Smooth muscle cell of the brain vasculature (primary cell): ENCODE results near the gene DRAP1.
"Not testable (repeated sequence)": the region's sequence is repeated elsewhere in the genome, so short reads cannot be mapped to it uniquely, and the experiment has no call there.

Source experiments
- DNase-seq: peaks from one replicate; pipeline ENCODE4 v3.0.0-alpha.2; 2012; ENCODE audit warnings: low read depth, low spot score

Gene DRAP1

DNA sequence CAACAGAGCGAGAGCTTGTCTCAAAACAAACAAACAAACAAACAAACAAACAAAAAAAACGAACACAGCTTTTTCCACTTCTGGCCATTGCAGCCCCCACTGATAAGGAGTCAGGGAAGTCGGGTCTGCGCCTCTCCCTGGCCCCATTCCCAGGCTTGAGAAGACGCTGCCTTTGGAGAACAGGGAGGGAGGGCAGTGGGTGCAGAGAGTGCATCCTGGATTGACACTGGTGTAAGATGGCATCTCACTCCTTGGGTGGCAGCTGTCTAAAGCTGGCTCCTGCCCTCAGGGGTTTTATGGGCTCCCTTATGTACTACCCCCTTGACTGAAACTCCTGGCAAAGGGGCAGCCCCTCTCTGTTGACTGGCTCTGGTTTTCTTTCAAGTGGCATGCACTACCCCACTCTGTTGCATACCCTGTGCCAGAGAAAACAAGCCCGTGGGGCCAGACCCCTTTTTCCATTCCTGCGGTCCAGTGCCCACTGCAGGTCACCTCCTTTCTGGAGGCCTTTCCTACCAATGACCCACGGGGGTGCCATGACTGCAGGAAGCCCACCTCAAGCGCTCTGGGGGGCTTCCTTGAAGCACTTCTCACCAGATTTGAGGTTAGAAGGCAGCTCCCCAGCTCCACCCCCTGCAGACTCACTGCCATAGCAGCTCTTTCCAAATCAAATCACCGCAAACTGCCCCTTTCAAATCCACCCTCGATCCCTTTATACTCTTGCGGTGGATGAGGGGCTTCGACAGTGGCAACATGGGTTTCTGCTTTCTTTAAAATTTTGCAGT, 12.7 kb downstream of the DRAP1 start:
- no peak for DNase-seq

DNA sequence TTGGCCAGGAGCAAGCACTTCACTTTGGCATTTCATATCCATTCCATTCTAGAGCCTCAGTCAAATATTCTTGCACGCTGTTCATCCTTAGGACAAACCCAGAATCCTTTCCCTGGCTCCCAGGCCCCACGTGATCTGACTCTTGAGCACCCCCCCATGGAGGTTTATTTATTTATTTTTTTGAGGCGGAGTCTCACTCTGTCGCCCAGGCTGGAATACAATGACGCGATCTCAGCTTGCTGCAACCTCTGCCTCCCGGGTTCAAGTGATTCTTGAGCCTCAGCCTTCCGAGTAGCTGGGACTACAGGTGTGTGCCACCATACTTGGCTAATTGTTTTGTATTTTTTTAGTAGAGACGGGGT, 13.3 kb downstream of the DRAP1 start:
- no peak for DNase-seq

- no peak for DNase-seq
These were observed 14.8 kb downstream of the DRAP1 start for GRCh38 chr11:65934014-65934413.

- DNase-seq, result no peak
These were observed 18.5 kb downstream of the DRAP1 start for GRCh38 chr11:65937766-65938165.

DNA sequence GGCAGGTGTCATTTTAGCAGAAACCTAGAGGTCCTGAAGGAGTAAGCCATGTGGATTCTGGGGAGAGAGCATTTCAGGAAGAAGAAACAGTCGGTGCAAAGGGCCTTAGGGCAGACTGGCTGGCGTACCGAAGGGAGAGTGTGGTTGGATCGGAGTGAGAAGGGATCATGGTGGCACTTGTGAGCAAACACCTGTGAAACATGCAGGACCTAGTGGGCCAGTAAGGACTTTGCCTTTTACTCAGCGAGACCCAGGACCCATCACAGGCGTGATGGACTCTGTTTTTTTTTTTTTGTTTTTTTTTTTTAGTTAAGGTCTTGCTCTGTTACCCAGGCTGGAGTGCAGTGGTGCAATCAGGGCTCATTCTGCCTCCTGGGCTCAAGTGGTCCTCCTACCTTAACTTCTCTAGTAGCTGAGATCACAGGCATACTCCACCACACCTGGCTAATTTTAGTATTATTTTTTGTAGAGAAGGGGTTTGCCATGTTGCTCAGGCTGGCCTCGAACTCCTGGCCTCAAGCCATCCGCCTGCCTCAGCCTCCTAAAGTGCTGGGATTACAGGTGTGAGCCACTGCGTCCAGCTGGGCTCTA, 22.6 kb downstream of the DRAP1 start:
- no peak for DNase-seq

GRCh38 chr11:65942531-65942930, 23.3 kb downstream of the DRAP1 start:
- DNase-seq, result no peak

DNA sequence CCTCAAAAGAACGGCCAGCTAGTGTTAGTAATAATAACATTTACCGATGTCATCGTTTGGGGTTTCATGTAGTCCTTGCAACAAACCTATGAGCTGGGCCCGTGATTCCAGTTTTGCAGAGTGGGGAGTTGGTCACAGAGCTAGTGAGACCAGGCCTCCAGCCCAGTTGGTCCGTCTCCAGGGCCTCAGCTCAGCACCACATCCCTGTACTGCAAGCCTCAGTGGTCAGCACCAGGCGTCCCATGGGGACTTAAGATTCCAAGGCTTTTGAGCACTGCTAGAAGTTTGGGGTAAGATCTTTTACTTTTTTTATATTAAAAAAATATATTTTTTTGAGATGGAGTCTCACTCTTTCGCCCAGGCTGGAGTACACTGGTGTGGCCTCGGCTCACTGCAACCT, 25.0 kb downstream of the DRAP1 start:
- no peak for DNase-seq

DNA sequence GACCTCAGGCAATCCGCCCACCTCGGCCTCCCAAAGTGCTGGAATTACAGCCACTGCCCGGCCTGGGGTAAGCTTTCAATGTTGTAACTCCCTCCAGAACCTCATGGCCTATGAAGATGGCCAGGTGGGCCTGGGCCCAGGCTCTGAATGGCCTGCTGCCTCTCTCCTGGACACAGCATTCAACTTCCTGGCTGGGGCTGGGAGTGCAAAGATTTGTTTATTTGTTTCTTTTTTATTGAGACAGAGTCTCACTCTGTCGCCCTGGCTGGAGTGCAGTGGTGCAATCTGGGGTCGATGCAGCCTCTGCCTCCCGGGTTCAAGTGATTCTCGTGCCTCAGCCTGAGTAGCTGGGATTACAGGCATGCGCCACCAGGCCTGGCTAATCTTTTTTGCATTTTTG, 25.5 kb downstream of the DRAP1 start:
- DNase-seq, result no peak

DNA sequence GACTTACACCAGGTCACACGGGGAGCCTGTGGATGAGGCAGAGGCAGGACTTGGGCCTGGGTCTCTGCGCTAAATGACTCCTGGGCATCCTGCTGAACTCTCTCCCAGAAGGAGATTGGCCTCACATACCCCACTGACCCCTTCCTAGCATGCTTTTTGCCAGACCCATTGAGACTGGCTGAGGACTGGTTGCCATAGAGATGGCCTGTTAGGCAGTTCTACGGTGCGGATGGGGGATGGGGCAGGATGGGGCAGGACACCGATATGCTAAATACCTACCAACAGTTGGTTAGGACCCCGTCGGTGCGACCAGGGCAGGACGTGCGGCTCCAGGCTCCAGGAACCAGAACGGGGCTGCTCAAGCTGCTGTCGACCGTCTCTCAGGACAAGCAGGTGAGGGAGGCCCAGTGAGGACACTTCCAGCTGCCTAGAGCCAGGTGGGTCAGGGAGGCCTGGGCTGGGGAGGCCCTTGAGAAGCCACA, 26.2 kb downstream of the DRAP1 start, which contains the start of gene TSGA10IP:
TSS of gene TSGA10IP (plus strand) at position 51 of the 482 bp plus-strand sequence. CDS start at position 247, 196 bp downstream.
- no peak for DNase-seq

- DNase-seq, result no peak
These were observed 26.8 kb downstream of the DRAP1 start for GRCh38 chr11:65945941-65946558.

DNA sequence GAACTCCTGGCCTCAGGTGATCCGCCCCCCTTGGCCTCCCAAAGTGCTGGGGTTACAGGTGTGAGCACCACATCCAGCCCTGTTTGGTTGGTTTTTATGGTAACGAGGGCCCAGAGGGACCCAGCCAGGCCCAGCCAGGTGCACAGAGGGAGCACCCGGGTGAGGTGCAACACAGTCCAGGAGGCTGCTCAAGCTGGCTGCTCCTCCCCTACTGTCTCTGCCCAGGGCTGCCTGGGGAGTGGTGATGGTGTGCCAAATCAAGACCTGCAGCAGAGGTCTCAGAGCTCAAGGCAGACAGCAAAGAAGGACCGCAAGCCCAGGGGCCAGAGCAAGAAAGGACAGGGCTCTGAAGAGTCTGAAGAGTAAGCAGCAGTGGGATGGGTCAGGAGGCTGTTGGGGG, 27.4 kb downstream of the DRAP1 start:
- DNase-seq, result no peak

GRCh38 chr11:65947133-65947532, 27.9 kb downstream of the DRAP1 start:
- DNase-seq, result no peak

GRCh38 chr11:65947603-65948125, 28.4 kb downstream of the DRAP1 start:
- no peak for DNase-seq

DNA sequence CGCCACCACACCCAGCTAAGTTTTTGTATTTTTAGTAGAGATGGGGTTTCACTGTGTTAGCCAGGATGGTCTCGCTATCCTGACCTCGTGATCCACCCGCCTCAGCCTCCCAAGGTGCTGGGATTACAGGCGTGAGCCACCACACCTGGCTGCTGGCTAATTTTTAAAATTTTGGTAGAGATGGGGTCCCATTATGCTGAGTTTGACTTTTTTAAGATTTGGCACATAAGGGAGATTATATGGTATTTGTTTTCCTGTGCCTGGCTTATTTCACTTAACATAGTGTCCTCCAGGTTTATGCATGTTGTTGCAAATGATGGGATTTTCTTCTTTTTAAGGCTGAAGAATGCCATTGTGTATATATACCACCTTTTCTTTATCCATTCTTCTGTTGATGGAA, 31.5 kb downstream of the DRAP1 start:
- DNase-seq, result not testable (repeated sequence)

DNA sequence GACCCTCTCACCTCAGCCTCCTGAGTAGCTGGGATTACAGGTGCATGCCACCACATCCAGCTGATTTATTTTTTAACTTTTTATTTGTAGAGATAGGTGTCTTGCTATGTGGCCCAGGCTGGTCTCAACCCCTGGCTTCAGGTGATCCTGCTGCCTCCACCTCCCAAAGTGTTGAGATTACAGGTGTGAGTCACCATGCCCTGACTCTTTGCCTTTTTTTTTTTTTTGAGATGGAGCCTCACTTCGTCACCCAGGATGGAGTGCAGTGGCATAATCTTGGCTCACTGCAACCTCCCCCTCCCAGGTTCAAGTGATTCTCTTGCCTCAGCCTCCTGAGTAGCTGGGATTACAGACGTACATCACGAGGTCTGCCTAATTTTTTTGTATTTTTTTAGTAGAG, 32.4 kb downstream of the DRAP1 start:
- not testable (repeated sequence) for DNase-seq

- no peak for DNase-seq
These were observed 32.9 kb downstream of the DRAP1 start for GRCh38 chr11:65952052-65952521.

DNA sequence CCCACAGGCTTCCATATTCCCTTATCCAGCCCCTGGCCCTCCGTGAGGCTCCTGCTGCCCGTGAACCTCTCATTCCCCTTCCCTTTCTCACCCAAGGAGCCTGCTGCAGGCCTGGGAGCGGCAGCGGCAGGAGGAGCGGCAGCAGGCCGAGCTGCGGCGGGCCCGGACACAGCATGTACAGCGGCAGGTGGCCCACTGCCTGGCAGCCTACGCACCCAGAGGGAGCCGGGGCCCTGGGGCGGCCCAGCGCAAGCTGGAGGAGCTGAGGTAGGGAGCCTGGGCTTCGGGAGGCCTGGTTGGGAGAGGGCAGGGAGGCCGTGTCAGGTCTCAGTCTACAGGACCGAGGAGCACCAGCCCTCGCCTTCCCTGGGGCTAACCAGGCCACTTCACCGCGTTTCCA, 34.2 kb downstream of the DRAP1 start:
- no peak for DNase-seq

- no peak for DNase-seq
These were observed 35.5 kb downstream of the DRAP1 start for GRCh38 chr11:65954771-65955170.

GRCh38 chr11:65958291-65958690, 39.1 kb downstream of the DRAP1 start:
- no peak for DNase-seq

DNA sequence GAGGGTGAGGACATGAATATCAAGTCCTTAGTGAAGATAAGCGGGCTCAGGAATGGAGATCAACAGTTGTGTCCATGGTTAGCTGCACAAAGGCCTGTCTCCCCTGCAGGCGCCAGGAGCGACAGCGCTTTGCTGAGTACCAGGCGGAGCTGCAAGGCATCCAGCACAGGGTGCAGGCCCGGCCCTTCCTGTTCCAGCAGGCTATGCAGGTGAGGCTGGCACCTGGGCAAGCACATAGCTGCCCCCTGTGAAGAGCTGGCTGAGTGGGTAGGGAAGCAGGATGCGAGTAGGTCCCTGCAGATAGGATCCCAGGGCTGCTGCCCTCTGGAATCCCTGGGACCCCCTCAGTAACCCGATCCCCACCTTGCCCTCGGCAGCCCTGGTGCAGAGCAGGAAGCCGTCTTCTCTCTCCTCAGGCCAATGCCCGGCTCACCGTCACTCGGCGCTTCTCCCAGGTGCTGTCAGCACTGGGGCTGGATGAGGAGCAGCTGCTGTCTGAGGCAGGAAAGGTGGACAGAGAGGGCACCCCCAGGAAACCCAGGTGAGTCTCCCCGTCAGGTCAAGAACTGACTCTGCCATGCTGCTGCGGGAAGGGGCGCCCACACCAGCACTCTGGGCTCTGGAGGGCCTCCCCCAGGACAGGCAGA, 39.7 kb downstream of the DRAP1 start:
- no peak for DNase-seq

DNA sequence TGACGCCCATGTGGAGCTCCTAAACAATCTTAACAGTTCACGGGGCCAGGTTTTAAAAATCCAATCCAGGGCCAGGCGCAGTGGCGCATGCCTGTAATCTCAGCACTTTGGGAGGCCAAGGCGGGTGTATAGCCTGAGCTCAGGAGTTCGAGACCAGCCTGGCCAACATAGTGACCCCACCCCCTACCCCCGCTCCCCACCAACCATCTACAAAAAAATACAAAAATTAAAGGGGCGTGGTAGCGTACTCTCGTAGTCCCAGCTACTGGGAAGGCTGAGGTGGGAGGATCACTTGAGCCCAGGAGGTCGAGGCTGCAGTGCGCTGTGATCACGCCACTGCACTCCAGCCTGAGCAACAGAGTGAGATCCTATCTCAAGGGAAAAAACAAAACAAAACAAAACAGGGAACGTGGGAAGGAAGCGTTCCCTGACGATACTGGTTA, 41.6 kb downstream of the DRAP1 start:
- no peak for DNase-seq
